B cell (primary cell): Measurements from ENCODE around the gene TESK2.

Experiments
- EZH2 ChIP-seq: IDR thresholded peaks from 2 replicates; pipeline ENCODE4 v1.6.1; 2012; ENCODE audit warnings: borderline replicate concordance, low read depth, mild to moderate bottlenecking, moderate library complexity, low read length; ENCODE audit not compliant: insufficient read depth, poor library complexity, severe bottlenecking
- TF ChIP-seq, protein P1 (sequence below): fragments of 200-600 bp; IDR thresholded peaks from one replicate; pipeline ENCODE4 v1.8.0; 2022; ENCODE audit warnings: antibody characterized with exemption, mild to moderate bottlenecking

DNA sequence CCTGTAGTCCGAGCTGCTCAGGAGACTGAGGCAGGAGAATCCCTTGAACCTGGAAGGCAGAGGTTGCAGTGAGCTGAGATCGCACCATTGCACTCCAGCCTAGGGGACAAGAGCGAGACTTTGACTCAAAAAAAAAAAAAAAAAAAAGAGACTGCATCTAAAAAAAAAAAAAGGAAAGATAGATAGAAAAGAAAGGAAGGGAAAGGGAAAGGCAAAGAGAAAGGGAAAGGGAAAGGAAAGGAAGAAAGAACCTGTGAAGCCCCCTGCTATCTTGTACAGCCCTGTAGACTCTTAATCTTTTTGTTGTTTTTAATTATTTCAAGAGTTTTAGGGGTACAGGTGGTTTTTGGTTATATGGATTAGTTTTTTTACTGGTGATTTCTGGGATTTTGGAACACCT is 104.7 kb downstream of the TESK2 start:
- TF ChIP-seq, protein P1, sequence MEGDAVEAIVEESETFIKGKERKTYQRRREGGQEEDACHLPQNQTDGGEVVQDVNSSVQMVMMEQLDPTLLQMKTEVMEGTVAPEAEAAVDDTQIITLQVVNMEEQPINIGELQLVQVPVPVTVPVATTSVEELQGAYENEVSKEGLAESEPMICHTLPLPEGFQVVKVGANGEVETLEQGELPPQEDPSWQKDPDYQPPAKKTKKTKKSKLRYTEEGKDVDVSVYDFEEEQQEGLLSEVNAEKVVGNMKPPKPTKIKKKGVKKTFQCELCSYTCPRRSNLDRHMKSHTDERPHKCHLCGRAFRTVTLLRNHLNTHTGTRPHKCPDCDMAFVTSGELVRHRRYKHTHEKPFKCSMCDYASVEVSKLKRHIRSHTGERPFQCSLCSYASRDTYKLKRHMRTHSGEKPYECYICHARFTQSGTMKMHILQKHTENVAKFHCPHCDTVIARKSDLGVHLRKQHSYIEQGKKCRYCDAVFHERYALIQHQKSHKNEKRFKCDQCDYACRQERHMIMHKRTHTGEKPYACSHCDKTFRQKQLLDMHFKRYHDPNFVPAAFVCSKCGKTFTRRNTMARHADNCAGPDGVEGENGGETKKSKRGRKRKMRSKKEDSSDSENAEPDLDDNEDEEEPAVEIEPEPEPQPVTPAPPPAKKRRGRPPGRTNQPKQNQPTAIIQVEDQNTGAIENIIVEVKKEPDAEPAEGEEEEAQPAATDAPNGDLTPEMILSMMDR: no peak
- no peak for TF ChIP-seq EZH2
